PFSK-1 (cell line): ENCODE measurements around the gene DNAH7.

Experiments
- TAF1 ChIP-seq: IDR thresholded peaks from 2 replicates; pipeline ENCODE4 v1.6.1; 2012; ENCODE audit warnings: low read length, control low read depth, borderline replicate concordance; ENCODE audit not compliant: insufficient read depth
- TF ChIP-seq, protein P1 (sequence below), 2 experiments: IDR thresholded peaks; 2 replicates each; pipeline versions ENCODE4 v1.6.1 to v1.8.0; 2011 to 2012; ENCODE audit warnings: low read depth in 2 of 2, low read length in 2 of 2, control low read depth in 1 of 2, inconsistent platforms in 1 of 2, mild to moderate bottlenecking in 1 of 2, moderate library complexity in 1 of 2; ENCODE audit not compliant: insufficient read depth in 1 of 2

DNA sequence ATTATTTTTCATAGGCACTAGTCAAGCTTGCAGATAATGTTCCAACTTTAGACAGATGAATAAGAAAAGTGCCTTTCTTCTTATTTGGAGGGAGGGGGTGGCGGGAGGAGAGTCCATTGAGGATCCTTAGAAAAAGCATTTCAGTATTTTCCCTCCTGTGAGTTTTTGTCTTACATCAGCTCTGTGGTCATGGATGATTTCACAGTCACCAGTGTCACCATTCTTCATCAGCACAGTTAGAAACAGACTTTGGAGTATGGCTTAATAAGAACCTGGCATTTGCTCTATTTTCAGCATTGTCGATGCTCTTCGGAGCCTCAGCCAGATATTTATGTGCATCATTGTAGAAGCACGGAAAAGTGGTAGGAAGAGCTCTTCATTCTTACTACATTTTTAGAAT is 341.5 kb downstream of the DNAH7 start:
- TF ChIP-seq TAF1: no peak
- TF ChIP-seq, protein P1, sequence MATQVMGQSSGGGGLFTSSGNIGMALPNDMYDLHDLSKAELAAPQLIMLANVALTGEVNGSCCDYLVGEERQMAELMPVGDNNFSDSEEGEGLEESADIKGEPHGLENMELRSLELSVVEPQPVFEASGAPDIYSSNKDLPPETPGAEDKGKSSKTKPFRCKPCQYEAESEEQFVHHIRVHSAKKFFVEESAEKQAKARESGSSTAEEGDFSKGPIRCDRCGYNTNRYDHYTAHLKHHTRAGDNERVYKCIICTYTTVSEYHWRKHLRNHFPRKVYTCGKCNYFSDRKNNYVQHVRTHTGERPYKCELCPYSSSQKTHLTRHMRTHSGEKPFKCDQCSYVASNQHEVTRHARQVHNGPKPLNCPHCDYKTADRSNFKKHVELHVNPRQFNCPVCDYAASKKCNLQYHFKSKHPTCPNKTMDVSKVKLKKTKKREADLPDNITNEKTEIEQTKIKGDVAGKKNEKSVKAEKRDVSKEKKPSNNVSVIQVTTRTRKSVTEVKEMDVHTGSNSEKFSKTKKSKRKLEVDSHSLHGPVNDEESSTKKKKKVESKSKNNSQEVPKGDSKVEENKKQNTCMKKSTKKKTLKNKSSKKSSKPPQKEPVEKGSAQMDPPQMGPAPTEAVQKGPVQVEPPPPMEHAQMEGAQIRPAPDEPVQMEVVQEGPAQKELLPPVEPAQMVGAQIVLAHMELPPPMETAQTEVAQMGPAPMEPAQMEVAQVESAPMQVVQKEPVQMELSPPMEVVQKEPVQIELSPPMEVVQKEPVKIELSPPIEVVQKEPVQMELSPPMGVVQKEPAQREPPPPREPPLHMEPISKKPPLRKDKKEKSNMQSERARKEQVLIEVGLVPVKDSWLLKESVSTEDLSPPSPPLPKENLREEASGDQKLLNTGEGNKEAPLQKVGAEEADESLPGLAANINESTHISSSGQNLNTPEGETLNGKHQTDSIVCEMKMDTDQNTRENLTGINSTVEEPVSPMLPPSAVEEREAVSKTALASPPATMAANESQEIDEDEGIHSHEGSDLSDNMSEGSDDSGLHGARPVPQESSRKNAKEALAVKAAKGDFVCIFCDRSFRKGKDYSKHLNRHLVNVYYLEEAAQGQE (IDR thresholded peaks at IDR 0.05; ENCODE audit: insufficient read depth in 1 of 2, low read depth in 2 of 2, low read length in 2 of 2): no peak
